ENCODE measurements around the gene PPP2R5C. TPM values are rescaled to one million over a fixed set of nuclear protein-coding genes. Genes with fewer than 3 reads are reported as not detected.
A peak's percentile ranks its signal among the peaks of the same experiment; 100 is the strongest.
"Not testable (repeated sequence)": the region's sequence is repeated elsewhere in the genome, so short reads cannot be mapped to it uniquely, and the experiment has no call there.

PPP2R5C gene
- total and polyA plus RNA-seq, 7 experiments from 2014 or later: 155 to 449 (median 382) TPM

- H3K4me3 ChIP-seq (ENCODE audit: low read length): no peak overlapping the region
- no peaks in the 10 kb centered on the region for H3K27me3 ChIP-seq (ENCODE audit: control insufficient read depth in 2 of 2, insufficient read depth in 2 of 2, low read length in 2 of 2)
- Mint-ChIP-seq H3K4me3 (no peak overlapping the region), H3K4me1 (peaks cover 15 to 67% (median 42%) of the 10 kb centered on the region in 7 donors), H3K36me3 (peaks cover 0 to 4% (median 0%) of the 10 kb centered on the region in 5 donors), H3K27me3 (no peaks in the 10 kb centered on the region), H3K9me3 (peaks cover 0 to 6% (median 0%) of the 10 kb centered on the region in 11 donors), H3K27ac (peak overlapping the region in 8 of 9 donors; percentile 33 to 95 (median 70))
- intact Hi-C loops (cut with micrococcal nuclease): no loop called here
- ChIA-PET POLR2A (interaction anchor here (1.4 to 1.7 kb wide), 2 partner anchors 8 to 33 kb away, joined by 5 to 7 read pairs; no protein-coding TSS in a partner anchor), CTCF (no interaction called here)
- H3K4me1 ChIP-seq (ENCODE audit: control insufficient read depth in 2 of 2, insufficient read depth in 2 of 2, low read length in 2 of 2): peaks cover 27 to 32% of the 10 kb centered on the region in 2 donors
- no peak for DNase-seq
- no peaks in the 10 kb centered on the region for H3K9me3 ChIP-seq (ENCODE audit: control insufficient read depth in 2 of 3, low read length in 3 of 3)
- H3K36me3 ChIP-seq (ENCODE audit: control insufficient read depth in 2 of 3, insufficient read depth in 3 of 3, low read length in 3 of 3): no peaks in the 10 kb centered on the region
- H3K27ac ChIP-seq (ENCODE audit: low read depth, low read length): no peak overlapping the region
- ATAC-seq: no peak
These were observed 34.6 kb upstream of the PPP2R5C start for GRCh38 chr14:101726954-101727302.

GRCh38 chr14:101727611-101728366, 33.7 kb upstream of the PPP2R5C start:
- Mint-ChIP-seq H3K4me1 (peaks cover 12 to 65% (median 42%) of the 10 kb centered on the region in 7 donors), H3K4me3 (no peak overlapping the region)
- intact Hi-C loops (cut with micrococcal nuclease): no loop called here

GRCh38 chr14:101728367-101728742, 33.2 kb upstream of the PPP2R5C start:
- peaks cover 0 to 4% (median 0%) of the 10 kb centered on the region in 5 donors for H3K36me3 Mint-ChIP-seq
- no peak overlapping the region for H3K4me3 Mint-ChIP-seq
- no peak for ATAC-seq
- POLR2A ChIA-PET: interaction anchor here (1.1 to 1.6 kb wide), 2 partner anchors 22 to 34 kb away, joined by 3 to 4 read pairs; partner anchors contain the start of gene PPP2R5C
- H3K27me3 Mint-ChIP-seq: no peaks in the 10 kb centered on the region
- Histone ChIP-seq H3K27ac (ENCODE audit: low read depth, low read length) (no peak overlapping the region), H3K4me3 (ENCODE audit: low read length) (no peak overlapping the region), H3K9me3 (ENCODE audit: control insufficient read depth in 2 of 3, low read length in 3 of 3) (no peaks in the 10 kb centered on the region), H3K4me1 (ENCODE audit: control insufficient read depth in 2 of 2, insufficient read depth in 2 of 2, low read length in 2 of 2) (peaks cover 26 to 40% of the 10 kb centered on the region in 2 donors), H3K36me3 (ENCODE audit: control insufficient read depth in 2 of 3, insufficient read depth in 3 of 3, low read length in 3 of 3) (no peaks in the 10 kb centered on the region), H3K27me3 (ENCODE audit: control insufficient read depth in 2 of 2, insufficient read depth in 2 of 2, low read length in 2 of 2) (no peaks in the 10 kb centered on the region)
- intact Hi-C loops (cut with micrococcal nuclease): no loop called here
- H3K9me3 Mint-ChIP-seq: peaks cover 0 to 6% (median 0%) of the 10 kb centered on the region in 11 donors
- DNase-seq: no peak
- H3K4me1 Mint-ChIP-seq: peaks cover 12 to 66% (median 43%) of the 10 kb centered on the region in 7 donors
- CTCF ChIA-PET: no interaction called here
- peak overlapping the region in 6 of 9 donors; percentile 62 to 95 (median 71) for H3K27ac Mint-ChIP-seq

More at GRCh38 chr14:101727611-101728366, 33.7 kb upstream of the PPP2R5C start:
- no peaks in the 10 kb centered on the region for H3K27me3 Mint-ChIP-seq
- H3K4me3 ChIP-seq (ENCODE audit: low read length): no peak overlapping the region
- ATAC-seq (no peak), DNase-seq (no peak)
- peaks cover 0 to 6% (median 0%) of the 10 kb centered on the region in 11 donors for H3K9me3 Mint-ChIP-seq
- H3K27me3 ChIP-seq (ENCODE audit: control insufficient read depth in 2 of 2, insufficient read depth in 2 of 2, low read length in 2 of 2): no peaks in the 10 kb centered on the region
- H3K27ac Mint-ChIP-seq: peak overlapping the region in 7 of 9 donors; percentile 11 to 95 (median 71)
- H3K36me3 ChIP-seq (ENCODE audit: control insufficient read depth in 2 of 3, insufficient read depth in 3 of 3, low read length in 3 of 3): no peaks in the 10 kb centered on the region
- no peak overlapping the region for H3K27ac ChIP-seq (ENCODE audit: low read depth, low read length)
- CTCF ChIA-PET: interaction anchor here (0.6 kb wide), 1 partner anchor 8 kb away, joined by 3 read pairs; no protein-coding TSS in a partner anchor
- peaks cover 31 to 41% of the 10 kb centered on the region in 2 donors for H3K4me1 ChIP-seq (ENCODE audit: control insufficient read depth in 2 of 2, insufficient read depth in 2 of 2, low read length in 2 of 2)
- POLR2A ChIA-PET: interaction anchor here (1.6 to 1.7 kb wide), 2 partner anchors 8 to 22 kb away, joined by 4 to 5 read pairs; no protein-coding TSS in a partner anchor
- no peaks in the 10 kb centered on the region for H3K9me3 ChIP-seq (ENCODE audit: control insufficient read depth in 2 of 3, low read length in 3 of 3)
- H3K36me3 Mint-ChIP-seq: peaks cover 0 to 4% (median 0%) of the 10 kb centered on the region in 5 donors

- DNase-seq (no peak), ATAC-seq (no peak)
- Histone ChIP-seq H3K4me3 (ENCODE audit: low read length) (no peak overlapping the region), H3K36me3 (ENCODE audit: control insufficient read depth in 2 of 3, insufficient read depth in 3 of 3, low read length in 3 of 3) (no peaks in the 10 kb centered on the region), H3K9me3 (ENCODE audit: control insufficient read depth in 2 of 3, low read length in 3 of 3) (no peaks in the 10 kb centered on the region), H3K4me1 (ENCODE audit: control insufficient read depth in 2 of 2, insufficient read depth in 2 of 2, low read length in 2 of 2) (peaks cover 26 to 40% of the 10 kb centered on the region in 2 donors), H3K27ac (ENCODE audit: low read depth, low read length) (no peak overlapping the region), H3K27me3 (ENCODE audit: control insufficient read depth in 2 of 2, insufficient read depth in 2 of 2, low read length in 2 of 2) (no peaks in the 10 kb centered on the region)
- Mint-ChIP-seq H3K4me3 (peak overlapping the region in 1 of 10 donors; percentile 64), H3K27me3 (no peaks in the 10 kb centered on the region), H3K4me1 (peaks cover 12 to 71% (median 52%) of the 10 kb centered on the region in 7 donors), H3K9me3 (peaks cover 0 to 6% (median 0%) of the 10 kb centered on the region in 11 donors), H3K36me3 (peaks cover 0 to 4% (median 0%) of the 10 kb centered on the region in 5 donors), H3K27ac (peak overlapping the region; percentile 19 to 99 (median 97))
- ChIA-PET CTCF (interaction anchor here (0.7 to 1.4 kb wide), 3 partner anchors 21 to 42 kb away, joined by 3 to 5 read pairs (median 4); no protein-coding TSS in a partner anchor), POLR2A (interaction anchor here (0.6 to 1.6 kb wide), 4 partner anchors 19 to 34 kb away, joined by 3 to 4 read pairs (median 4); partner anchors contain the start of gene PPP2R5C)
- intact Hi-C loops (cut with micrococcal nuclease): no loop called here
These were observed 32.1 kb upstream of the PPP2R5C start for GRCh38 chr14:101729382-101729781.

GRCh38 chr14:101730157-101730556, 31.4 kb upstream of the PPP2R5C start:
- H3K27me3 Mint-ChIP-seq; H3K9me3 Mint-ChIP-seq; H3K27me3 ChIP-seq (ENCODE audit: control insufficient read depth in 2 of 2, insufficient read depth in 2 of 2, low read length in 2 of 2); H3K9me3 ChIP-seq (ENCODE audit: control insufficient read depth in 2 of 3, low read length in 3 of 3); H3K36me3 Mint-ChIP-seq; DNase-seq; H3K36me3 ChIP-seq (ENCODE audit: control insufficient read depth in 2 of 3, insufficient read depth in 3 of 3, low read length in 3 of 3); ATAC-seq: not testable (repeated sequence)
- ChIA-PET CTCF (interaction anchor here (1.4 to 2.7 kb wide), 3 partner anchors 8 to 41 kb away, joined by 5 to 20 read pairs (median 7); no protein-coding TSS in a partner anchor), POLR2A (interaction anchor here (1.3 to 3.2 kb wide), 6 partner anchors 8 to 96 kb away, joined by 3 to 34 read pairs (median 8); no protein-coding TSS in a partner anchor)
- Histone ChIP-seq H3K4me1 (ENCODE audit: control insufficient read depth in 2 of 2, insufficient read depth in 2 of 2, low read length in 2 of 2) (peaks cover 26 to 40% of the 10 kb centered on the region in 2 donors), H3K4me3 (ENCODE audit: low read length) (peak overlapping the region; percentile 7), H3K27ac (ENCODE audit: low read depth, low read length) (peak overlapping the region; percentile 82)
- H3K4me3 Mint-ChIP-seq: peak overlapping the region in 3 of 10 donors; percentile 83 to 95 (median 86)
- H3K27ac Mint-ChIP-seq: peak overlapping the region; percentile 93 to 99 (median 98)
- intact Hi-C loops (cut with micrococcal nuclease): loop anchor here (2.0 to 10.0 kb wide), 2 partner anchors 357 to 1655 kb away; partner anchors contain the start of genes HSP90AA1 (in 1 of the 2) and MARK3 (in 1 of the 2)
- peaks cover 12 to 71% (median 52%) of the 10 kb centered on the region in 7 donors for H3K4me1 Mint-ChIP-seq

GRCh38 chr14:101730626-101731186, 30.8 kb upstream of the PPP2R5C start:
- intact Hi-C loops (cut with micrococcal nuclease): loop anchor here (1.0 to 10.0 kb wide), 6 partner anchors 8 to 1654 kb away; partner anchors contain the start of genes HSP90AA1 (in 1 of the 2) and MARK3 (in 1 of the 2)
- peaks cover 0 to 6% (median 0%) of the 10 kb centered on the region in 11 donors for H3K9me3 Mint-ChIP-seq
- Histone ChIP-seq H3K36me3 (ENCODE audit: control insufficient read depth in 2 of 3, insufficient read depth in 3 of 3, low read length in 3 of 3) (no peaks in the 10 kb centered on the region), H3K9me3 (ENCODE audit: control insufficient read depth in 2 of 3, low read length in 3 of 3) (no peaks in the 10 kb centered on the region), H3K4me3 (ENCODE audit: low read length) (peak overlapping the region; percentile 7), H3K4me1 (ENCODE audit: control insufficient read depth in 2 of 2, insufficient read depth in 2 of 2, low read length in 2 of 2) (peaks cover 26 to 40% of the 10 kb centered on the region in 2 donors), H3K27ac (ENCODE audit: low read depth, low read length) (peak overlapping the region; percentile 82), H3K27me3 (ENCODE audit: control insufficient read depth in 2 of 2, insufficient read depth in 2 of 2, low read length in 2 of 2) (no peaks in the 10 kb centered on the region)
- peak overlapping the region; percentile 93 to 99 (median 98) for H3K27ac Mint-ChIP-seq
- no peaks in the 10 kb centered on the region for H3K27me3 Mint-ChIP-seq
- ChIA-PET CTCF (interaction anchor here (0.6 to 2.7 kb wide), 5 partner anchors 9 to 85 kb away, joined by 3 to 20 read pairs (median 5); no protein-coding TSS in a partner anchor), POLR2A (interaction anchor here (0.7 to 3.2 kb wide), 17 partner anchors 9 to 215 kb away, joined by 3 to 34 read pairs (median 4); no protein-coding TSS in a partner anchor)
- H3K36me3 Mint-ChIP-seq: peaks cover 0 to 4% (median 0%) of the 10 kb centered on the region in 5 donors
- no peak for ATAC-seq
- peak overlapping the region; percentile 79 to 95 (median 84) for H3K4me3 Mint-ChIP-seq
- DNase-seq: peak in 1 of 9 donors; percentile 20
- peaks cover 12 to 68% (median 51%) of the 10 kb centered on the region in 7 donors for H3K4me1 Mint-ChIP-seq

Data from naive thymus-derived CD4-positive, alpha-beta T cell (primary cell).